Activated CD8-positive, alpha-beta memory T cell treated with anti-CD3 and anti-CD28 coated beads, Interleukin-2, amount 50 U/mL, for 4 hours (primary cell): ENCODE measurements around the gene ULK4.
"Not testable (repeated sequence)": the region's sequence is repeated elsewhere in the genome, so short reads cannot be mapped to it uniquely, and the experiment has no call there.

Experiments used
- DNase-seq: peaks from one replicate; pipeline ENCODE4 v3.0.0-alpha.2; 2020

The ULK4 gene

GRCh38 chr3:41683666-41684350, 278.1 kb downstream of the ULK4 start:
- DNase-seq = no peak

GRCh38 chr3:41682996-41683395, 278.9 kb downstream of the ULK4 start:
- DNase-seq = no peak

- DNase-seq = no peak
Measured at GRCh38 chr3:41682382-41682781, 279.5 kb downstream of the ULK4 start.

- DNase-seq = no peak
Measured at GRCh38 chr3:41681479-41681878, 280.4 kb downstream of the ULK4 start.

GRCh38 chr3:41679374-41679773, 282.5 kb downstream of the ULK4 start:
- no peak for DNase-seq

GRCh38 chr3:41675102-41675501, 286.8 kb downstream of the ULK4 start:
- not testable (repeated sequence) for DNase-seq

GRCh38 chr3:41674449-41674848, 287.5 kb downstream of the ULK4 start:
- no peak for DNase-seq

GRCh38 chr3:41673650-41674049, 288.3 kb downstream of the ULK4 start:
- DNase-seq = no peak

- no peak for DNase-seq
Measured at GRCh38 chr3:41668379-41668778, 293.5 kb downstream of the ULK4 start.

- no peak for DNase-seq
Measured at GRCh38 chr3:41662288-41662687, 299.6 kb downstream of the ULK4 start.

- DNase-seq = no peak
Measured at GRCh38 chr3:41661796-41662195, 300.1 kb downstream of the ULK4 start.

- DNase-seq = no peak
Measured at GRCh38 chr3:41660510-41660909, 301.4 kb downstream of the ULK4 start.

- no peak for DNase-seq
Measured at GRCh38 chr3:41653571-41654239, 308.2 kb downstream of the ULK4 start.

- no peak for DNase-seq
Measured at GRCh38 chr3:41652931-41653330, 309.0 kb downstream of the ULK4 start.

- DNase-seq = no peak
Measured at GRCh38 chr3:41652506-41652905, 309.4 kb downstream of the ULK4 start.

GRCh38 chr3:41651718-41652117, 310.2 kb downstream of the ULK4 start:
- no peak for DNase-seq

- DNase-seq = no peak
Measured at GRCh38 chr3:41650406-41650805, 311.5 kb downstream of the ULK4 start.

GRCh38 chr3:41649129-41649739, 312.7 kb downstream of the ULK4 start:
- DNase-seq = no peak

GRCh38 chr3:41647730-41648129, 314.2 kb downstream of the ULK4 start:
- DNase-seq = not testable (repeated sequence)

- no peak for DNase-seq
Measured at GRCh38 chr3:41640076-41640475, 321.8 kb downstream of the ULK4 start.

GRCh38 chr3:41638381-41638780, 323.5 kb downstream of the ULK4 start:
- no peak for DNase-seq

GRCh38 chr3:41632700-41633099, 329.2 kb downstream of the ULK4 start:
- no peak for DNase-seq

GRCh38 chr3:41630708-41631107, 331.2 kb downstream of the ULK4 start:
- DNase-seq = no peak

GRCh38 chr3:41629986-41630385, 331.9 kb downstream of the ULK4 start:
- no peak for DNase-seq
